ENCODE measurements around the gene ITPK1.

Gene ITPK1

DNA sequence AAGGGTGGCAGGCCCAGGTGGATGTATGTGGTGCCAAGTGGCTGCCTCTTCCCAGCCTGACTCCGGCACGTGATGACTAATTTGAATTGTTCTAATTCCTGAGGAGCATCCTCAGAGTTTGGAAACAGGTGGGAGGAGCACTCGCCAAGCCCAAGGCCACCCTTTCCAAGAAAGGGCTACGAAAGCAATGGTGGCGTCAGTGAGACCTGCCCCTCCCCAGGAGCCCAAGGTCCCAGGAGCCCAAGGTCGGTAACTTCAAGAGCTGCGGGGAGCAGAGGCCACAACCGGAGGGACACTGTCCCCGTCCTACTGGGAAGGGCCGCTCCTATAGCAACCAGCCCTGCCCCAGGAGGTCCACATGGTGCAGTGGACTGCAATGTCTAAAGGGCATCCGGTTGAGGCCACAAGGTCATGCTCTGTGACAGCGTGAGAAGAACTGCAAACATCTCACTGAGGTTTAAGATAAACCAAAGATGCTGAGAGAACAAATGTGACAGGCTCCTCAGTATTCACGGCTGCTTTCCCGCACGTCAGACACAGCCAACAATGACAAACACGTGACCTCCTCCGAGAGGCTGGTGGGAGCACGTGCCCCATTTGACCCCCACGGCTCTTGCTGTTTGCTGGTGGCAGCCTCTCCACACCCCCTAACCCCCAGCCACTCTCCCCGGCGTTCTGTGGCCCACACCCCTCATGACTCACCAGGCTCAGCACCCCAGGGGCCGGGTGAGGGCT, 79.6 kb downstream of the ITPK1 start:
- ATAC-seq, result peak; percentile 31
- TF ChIP-seq CSDC2 (CRISPR knock-in tag; IDR thresholded peaks at IDR 0.05), result no peak
- TF ChIP-seq ZC3H10 (CRISPR knock-in tag; IDR thresholded peaks at IDR 0.05), result no peak
- no peak for TF ChIP-seq ZFP30 (CRISPR knock-in tag; IDR thresholded peaks at IDR 0.05)
- TF ChIP-seq ZNF70 (CRISPR knock-in tag; IDR thresholded peaks at IDR 0.05), result no peak
- no peak for TF ChIP-seq SNAI2 (CRISPR knock-in tag; IDR thresholded peaks at IDR 0.05)
- TF ChIP-seq, protein P1, sequence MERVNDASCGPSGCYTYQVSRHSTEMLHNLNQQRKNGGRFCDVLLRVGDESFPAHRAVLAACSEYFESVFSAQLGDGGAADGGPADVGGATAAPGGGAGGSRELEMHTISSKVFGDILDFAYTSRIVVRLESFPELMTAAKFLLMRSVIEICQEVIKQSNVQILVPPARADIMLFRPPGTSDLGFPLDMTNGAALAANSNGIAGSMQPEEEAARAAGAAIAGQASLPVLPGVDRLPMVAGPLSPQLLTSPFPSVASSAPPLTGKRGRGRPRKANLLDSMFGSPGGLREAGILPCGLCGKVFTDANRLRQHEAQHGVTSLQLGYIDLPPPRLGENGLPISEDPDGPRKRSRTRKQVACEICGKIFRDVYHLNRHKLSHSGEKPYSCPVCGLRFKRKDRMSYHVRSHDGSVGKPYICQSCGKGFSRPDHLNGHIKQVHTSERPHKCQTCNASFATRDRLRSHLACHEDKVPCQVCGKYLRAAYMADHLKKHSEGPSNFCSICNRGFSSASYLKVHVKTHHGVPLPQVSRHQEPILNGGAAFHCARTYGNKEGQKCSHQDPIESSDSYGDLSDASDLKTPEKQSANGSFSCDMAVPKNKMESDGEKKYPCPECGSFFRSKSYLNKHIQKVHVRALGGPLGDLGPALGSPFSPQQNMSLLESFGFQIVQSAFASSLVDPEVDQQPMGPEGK (CRISPR knock-in tag; IDR thresholded peaks at IDR 0.05; ENCODE audit: borderline replicate concordance), result no peak
- no peak for TF ChIP-seq ESRRG (CRISPR knock-in tag; IDR thresholded peaks at IDR 0.05)
- no peak for TF ChIP-seq RARB (CRISPR knock-in tag; IDR thresholded peaks at IDR 0.05)
- TF ChIP-seq, protein P2, sequence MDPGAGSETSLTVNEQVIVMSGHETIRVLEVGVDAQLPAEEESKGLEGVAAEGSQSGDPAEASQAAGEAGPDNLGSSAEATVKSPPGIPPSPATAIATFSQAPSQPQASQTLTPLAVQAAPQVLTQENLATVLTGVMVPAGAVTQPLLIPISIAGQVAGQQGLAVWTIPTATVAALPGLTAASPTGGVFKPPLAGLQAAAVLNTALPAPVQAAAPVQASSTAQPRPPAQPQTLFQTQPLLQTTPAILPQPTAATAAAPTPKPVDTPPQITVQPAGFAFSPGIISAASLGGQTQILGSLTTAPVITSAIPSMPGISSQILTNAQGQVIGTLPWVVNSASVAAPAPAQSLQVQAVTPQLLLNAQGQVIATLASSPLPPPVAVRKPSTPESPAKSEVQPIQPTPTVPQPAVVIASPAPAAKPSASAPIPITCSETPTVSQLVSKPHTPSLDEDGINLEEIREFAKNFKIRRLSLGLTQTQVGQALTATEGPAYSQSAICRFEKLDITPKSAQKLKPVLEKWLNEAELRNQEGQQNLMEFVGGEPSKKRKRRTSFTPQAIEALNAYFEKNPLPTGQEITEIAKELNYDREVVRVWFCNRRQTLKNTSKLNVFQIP (CRISPR knock-in tag; IDR thresholded peaks at IDR 0.05; ENCODE audit: borderline replicate concordance, low read depth), result no peak
- no peak for TF ChIP-seq PPARA (CRISPR knock-in tag; IDR thresholded peaks at IDR 0.05; ENCODE audit: borderline replicate concordance)

DNA sequence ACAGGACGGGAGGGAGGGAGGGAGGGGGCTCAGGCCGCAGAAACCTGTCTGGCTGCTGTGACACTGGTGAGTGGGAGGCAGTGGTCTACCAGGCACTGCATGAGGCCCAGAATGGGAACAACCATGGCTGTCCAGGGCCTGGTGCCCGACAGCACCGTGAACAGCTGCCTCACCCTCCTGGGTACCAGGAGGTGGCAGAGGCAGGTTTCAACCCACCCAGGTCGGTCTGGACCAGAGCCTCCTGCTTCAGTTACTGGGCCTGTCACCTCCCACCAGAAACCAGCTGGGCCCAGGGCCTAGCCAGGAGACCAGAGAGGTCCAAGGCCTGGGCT, 80.2 kb downstream of the ITPK1 start:
- no peak; the same call in 2 of the 3 replicates for ATAC-seq
- TF ChIP-seq RARB (CRISPR knock-in tag; IDR thresholded peaks at IDR 0.05), result no peak
- TF ChIP-seq ISL1 (CRISPR knock-in tag; IDR thresholded peaks at IDR 0.05), result no peak
- TF ChIP-seq, protein P2 (CRISPR knock-in tag; IDR thresholded peaks at IDR 0.05; ENCODE audit: borderline replicate concordance, low read depth), result no peak
- no peak for TF ChIP-seq SNAI2 (CRISPR knock-in tag; IDR thresholded peaks at IDR 0.05)
- TF ChIP-seq, protein P3, sequence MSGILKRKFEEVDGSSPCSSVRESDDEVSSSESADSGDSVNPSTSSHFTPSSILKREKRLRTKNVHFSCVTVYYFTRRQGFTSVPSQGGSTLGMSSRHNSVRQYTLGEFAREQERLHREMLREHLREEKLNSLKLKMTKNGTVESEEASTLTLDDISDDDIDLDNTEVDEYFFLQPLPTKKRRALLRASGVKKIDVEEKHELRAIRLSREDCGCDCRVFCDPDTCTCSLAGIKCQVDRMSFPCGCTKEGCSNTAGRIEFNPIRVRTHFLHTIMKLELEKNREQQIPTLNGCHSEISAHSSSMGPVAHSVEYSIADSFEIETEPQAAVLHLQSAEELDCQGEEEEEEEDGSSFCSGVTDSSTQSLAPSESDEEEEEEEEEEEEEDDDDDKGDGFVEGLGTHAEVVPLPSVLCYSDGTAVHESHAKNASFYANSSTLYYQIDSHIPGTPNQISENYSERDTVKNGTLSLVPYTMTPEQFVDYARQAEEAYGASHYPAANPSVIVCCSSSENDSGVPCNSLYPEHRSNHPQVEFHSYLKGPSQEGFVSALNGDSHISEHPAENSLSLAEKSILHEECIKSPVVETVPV (CRISPR knock-in tag; IDR thresholded peaks at IDR 0.05), result no peak
- TF ChIP-seq ZC3H10 (CRISPR knock-in tag; IDR thresholded peaks at IDR 0.05), result no peak
- TF ChIP-seq ARNTL (CRISPR knock-in tag; IDR thresholded peaks at IDR 0.05; ENCODE audit: borderline replicate concordance, low read depth), result no peak
- TF ChIP-seq BACH2 (CRISPR knock-in tag; IDR thresholded peaks at IDR 0.05; ENCODE audit: borderline replicate concordance), result no peak
- TF ChIP-seq, protein P4, sequence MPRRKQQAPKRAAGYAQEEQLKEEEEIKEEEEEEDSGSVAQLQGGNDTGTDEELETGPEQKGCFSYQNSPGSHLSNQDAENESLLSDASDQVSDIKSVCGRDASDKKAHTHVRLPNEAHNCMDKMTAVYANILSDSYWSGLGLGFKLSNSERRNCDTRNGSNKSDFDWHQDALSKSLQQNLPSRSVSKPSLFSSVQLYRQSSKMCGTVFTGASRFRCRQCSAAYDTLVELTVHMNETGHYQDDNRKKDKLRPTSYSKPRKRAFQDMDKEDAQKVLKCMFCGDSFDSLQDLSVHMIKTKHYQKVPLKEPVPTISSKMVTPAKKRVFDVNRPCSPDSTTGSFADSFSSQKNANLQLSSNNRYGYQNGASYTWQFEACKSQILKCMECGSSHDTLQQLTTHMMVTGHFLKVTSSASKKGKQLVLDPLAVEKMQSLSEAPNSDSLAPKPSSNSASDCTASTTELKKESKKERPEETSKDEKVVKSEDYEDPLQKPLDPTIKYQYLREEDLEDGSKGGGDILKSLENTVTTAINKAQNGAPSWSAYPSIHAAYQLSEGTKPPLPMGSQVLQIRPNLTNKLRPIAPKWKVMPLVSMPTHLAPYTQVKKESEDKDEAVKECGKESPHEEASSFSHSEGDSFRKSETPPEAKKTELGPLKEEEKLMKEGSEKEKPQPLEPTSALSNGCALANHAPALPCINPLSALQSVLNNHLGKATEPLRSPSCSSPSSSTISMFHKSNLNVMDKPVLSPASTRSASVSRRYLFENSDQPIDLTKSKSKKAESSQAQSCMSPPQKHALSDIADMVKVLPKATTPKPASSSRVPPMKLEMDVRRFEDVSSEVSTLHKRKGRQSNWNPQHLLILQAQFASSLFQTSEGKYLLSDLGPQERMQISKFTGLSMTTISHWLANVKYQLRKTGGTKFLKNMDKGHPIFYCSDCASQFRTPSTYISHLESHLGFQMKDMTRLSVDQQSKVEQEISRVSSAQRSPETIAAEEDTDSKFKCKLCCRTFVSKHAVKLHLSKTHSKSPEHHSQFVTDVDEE (CRISPR knock-in tag; IDR thresholded peaks at IDR 0.05), result no peak

DNA sequence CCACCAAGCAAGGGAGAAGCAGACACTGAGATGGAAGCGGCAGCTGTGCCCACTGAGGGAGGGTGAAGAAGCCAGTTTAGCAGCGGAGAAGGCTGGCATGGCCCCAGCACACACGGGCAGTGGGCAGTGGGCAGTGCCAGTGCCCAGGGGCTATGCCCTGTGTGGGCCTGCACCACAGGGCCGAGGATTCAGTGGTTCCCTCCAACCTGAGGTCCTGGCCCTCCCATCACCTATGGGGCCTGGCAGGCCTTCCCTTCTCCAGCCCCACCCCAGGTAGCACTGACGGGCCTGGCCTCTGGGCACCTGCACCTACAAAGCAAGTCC, 81.1 kb downstream of the ITPK1 start:
- no peak for TF ChIP-seq BACH2 (CRISPR knock-in tag; IDR thresholded peaks at IDR 0.05; ENCODE audit: borderline replicate concordance)
- TF ChIP-seq, protein P1 (CRISPR knock-in tag; IDR thresholded peaks at IDR 0.05; ENCODE audit: borderline replicate concordance), result no peak
- no peak for TF ChIP-seq ZNF8 (CRISPR knock-in tag; IDR thresholded peaks at IDR 0.05)
- TF ChIP-seq ESRRG (CRISPR knock-in tag; IDR thresholded peaks at IDR 0.05), result no peak
- no peak for TF ChIP-seq ZNF565 (CRISPR knock-in tag; conservative IDR thresholded peaks at IDR 0.05; ENCODE audit: low read depth)
- TF ChIP-seq SNAI2 (CRISPR knock-in tag; IDR thresholded peaks at IDR 0.05), result no peak
- TF ChIP-seq PPARA (CRISPR knock-in tag; IDR thresholded peaks at IDR 0.05; ENCODE audit: borderline replicate concordance), result no peak
- TF ChIP-seq, protein P4 (CRISPR knock-in tag; IDR thresholded peaks at IDR 0.05), result no peak
- TF ChIP-seq TCF4 (CRISPR knock-in tag; IDR thresholded peaks at IDR 0.05; ENCODE audit: borderline replicate concordance), result no peak
- no peak for TF ChIP-seq ZNF70 (CRISPR knock-in tag; IDR thresholded peaks at IDR 0.05)
- TF ChIP-seq CSDC2 (CRISPR knock-in tag; IDR thresholded peaks at IDR 0.05), result no peak
- ATAC-seq, result no peak
